Adipocyte (in vitro differentiated cells): ENCODE results near the gene TMEM106B.
A peak's percentile ranks its signal among the peaks of the same experiment; 100 is the strongest.

ENCODE experiments used
- DNase-seq: peaks from one replicate; pipeline ENCODE4 v3.0.0-alpha.2; 2015; ENCODE audit warnings: low read depth
- H3K27me3 ChIP-seq: replicated peaks from 2 replicates; pipeline ENCODE4 v1.7.0; 2013; ENCODE audit warnings: mild to moderate bottlenecking, low read length, moderate library complexity; ENCODE audit not compliant: control insufficient read depth, insufficient read depth
- H3K36me3 ChIP-seq: 2 replicates; pipeline ENCODE4 v1.7.0; 2013; ENCODE audit warnings: low read length, mild to moderate bottlenecking, moderate library complexity; ENCODE audit not compliant: control insufficient read depth, insufficient read depth, severe bottlenecking
- H3K4me1 ChIP-seq: 2 replicates; pipeline ENCODE4 v1.7.0; 2013; ENCODE audit warnings: mild to moderate bottlenecking, low read length, moderate library complexity; ENCODE audit not compliant: control insufficient read depth, insufficient read depth
- H3K4me3 ChIP-seq: 2 replicates; pipeline ENCODE4 v1.7.0; 2013; ENCODE audit warnings: mild to moderate bottlenecking, low read length, moderate library complexity
- H3K9ac ChIP-seq: 2 replicates; pipeline ENCODE4 v1.7.0; 2013; ENCODE audit warnings: mild to moderate bottlenecking, low read length, moderate library complexity
- H3K9me3 ChIP-seq: 2 replicates; pipeline ENCODE4 v1.7.0; 2013; ENCODE audit warnings: mild to moderate bottlenecking, low read length, moderate library complexity; ENCODE audit not compliant: control insufficient read depth

Gene TMEM106B

DNA sequence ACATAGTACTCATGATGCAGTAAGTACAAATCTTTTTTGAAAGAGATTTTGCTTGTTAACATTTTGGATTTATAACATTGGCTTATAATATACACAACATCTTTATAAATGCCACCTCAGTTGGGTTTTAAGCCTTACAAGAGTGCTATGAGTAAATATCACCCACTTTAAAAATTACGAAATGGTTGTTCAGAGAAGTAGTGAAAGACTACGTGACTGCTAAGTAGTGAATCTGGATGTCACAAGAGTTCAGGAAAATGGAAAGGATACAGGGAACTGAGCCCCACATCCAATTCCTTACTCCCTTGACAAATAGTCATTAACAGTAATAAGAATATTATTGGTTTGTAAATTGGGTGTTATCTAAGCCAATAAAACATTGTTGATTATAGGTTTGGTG, 20.0 kb downstream of the TMEM106B start:
- Histone ChIP-seq H3K36me3 (peaks cover 46% of the 10 kb centered on the region), H3K9me3 (no peaks in the 10 kb centered on the region), H3K9ac (no peak overlapping the region), H3K27me3 (no peaks in the 10 kb centered on the region), H3K4me3 (no peak overlapping the region), H3K4me1 (peaks cover 8% of the 10 kb centered on the region)
- DNase-seq, result no peak

DNA sequence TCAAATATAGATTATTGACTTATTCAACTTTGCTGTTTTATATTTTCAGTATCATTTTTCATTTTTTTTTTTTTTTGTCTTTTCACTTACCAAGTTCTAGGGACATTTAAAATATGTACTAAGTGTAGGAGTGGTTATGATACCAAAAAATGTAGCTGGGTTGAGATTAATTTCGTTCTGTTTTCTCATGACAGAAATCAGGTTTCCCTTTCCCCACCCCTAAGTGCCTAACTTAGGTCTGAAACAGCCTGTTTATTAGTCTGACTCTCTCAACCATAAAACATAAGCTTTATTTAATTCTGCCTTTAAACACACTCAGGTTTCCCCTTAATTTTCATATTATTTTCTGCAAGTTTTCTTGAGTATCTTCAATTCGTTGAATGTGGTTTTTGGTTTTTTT, 22.1 kb downstream of the TMEM106B start:
- Histone ChIP-seq H3K4me1 (peaks cover 8% of the 10 kb centered on the region), H3K36me3 (peaks cover 45% of the 10 kb centered on the region), H3K4me3 (no peak overlapping the region), H3K9me3 (no peaks in the 10 kb centered on the region), H3K9ac (no peak overlapping the region), H3K27me3 (no peaks in the 10 kb centered on the region)
- no peak for DNase-seq

DNA sequence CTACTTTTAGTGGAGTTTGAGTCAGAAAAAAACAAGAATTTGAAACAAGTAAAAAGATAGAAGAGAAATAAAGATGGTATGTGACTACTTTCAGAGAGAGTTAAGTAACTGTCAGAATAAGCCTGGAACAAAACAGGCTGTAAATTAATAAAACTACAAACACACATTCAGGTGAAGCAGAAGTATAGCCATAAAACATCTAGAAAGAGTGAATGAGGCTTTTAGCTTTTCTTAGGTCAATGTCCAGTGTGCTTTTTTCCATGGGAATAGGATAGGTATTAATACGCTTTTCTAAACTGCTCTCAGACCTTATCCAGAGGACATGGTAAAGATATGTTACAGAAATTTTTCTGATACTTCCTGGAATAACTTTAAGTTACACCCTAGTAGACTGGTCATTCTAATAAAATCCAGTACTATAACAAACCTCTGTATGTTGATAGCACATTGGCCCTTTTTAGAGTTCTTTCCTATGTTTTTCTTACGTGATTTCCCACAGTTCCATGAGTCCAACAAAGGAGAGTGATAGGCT, 23.3 kb downstream of the TMEM106B start:
- Histone ChIP-seq H3K4me3 (no peak overlapping the region), H3K36me3 (peaks cover 51% of the 10 kb centered on the region), H3K9ac (no peak overlapping the region), H3K9me3 (peaks cover 5% of the 10 kb centered on the region), H3K4me1 (peaks cover 2% of the 10 kb centered on the region), H3K27me3 (no peaks in the 10 kb centered on the region)
- DNase-seq, result no peak

DNA sequence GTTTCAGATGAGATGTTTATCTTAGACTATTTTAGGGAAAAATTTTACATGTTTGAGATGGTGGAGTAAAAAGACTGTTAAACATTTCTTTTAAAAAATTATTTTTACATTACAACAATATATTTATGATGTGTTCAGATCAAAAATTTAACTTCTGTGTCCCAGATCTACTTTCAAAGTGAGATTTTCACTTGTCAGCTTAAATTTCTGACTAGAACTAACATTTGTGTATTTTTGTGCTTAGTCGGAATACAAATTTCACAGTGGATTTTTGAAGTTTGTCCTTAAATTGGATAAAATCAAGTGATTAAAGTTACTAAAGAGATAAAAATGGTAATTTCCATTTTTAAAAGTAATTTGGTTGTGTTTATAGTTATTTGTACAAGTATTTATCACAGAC, 24.9 kb downstream of the TMEM106B start:
- DNase-seq, result no peak
- no peak overlapping the region for H3K9ac ChIP-seq
- no peaks in the 10 kb centered on the region for H3K4me1 ChIP-seq
- no peaks in the 10 kb centered on the region for H3K27me3 ChIP-seq
- H3K9me3 ChIP-seq, result peaks cover 5% of the 10 kb centered on the region
- H3K36me3 ChIP-seq, result peaks cover 38% of the 10 kb centered on the region
- H3K4me3 ChIP-seq, result no peak overlapping the region

DNA sequence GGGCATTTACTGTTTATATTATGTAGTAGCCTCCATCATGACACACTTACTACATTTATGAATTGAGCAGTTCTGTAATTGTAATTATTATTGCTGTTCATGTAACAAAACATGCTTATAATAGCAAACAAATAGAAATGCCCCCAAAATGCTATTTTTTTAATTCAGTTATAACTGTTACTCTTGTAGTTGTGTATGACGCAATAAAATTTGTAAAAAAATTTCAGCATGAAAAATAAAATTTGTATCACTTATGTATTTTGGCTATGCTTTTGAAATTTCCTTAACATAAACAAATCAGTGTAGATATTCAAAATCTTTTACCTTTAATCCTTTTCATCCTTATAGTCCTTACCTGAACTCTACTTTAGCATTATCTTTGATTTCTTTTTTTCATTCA, 25.9 kb downstream of the TMEM106B start:
- no peak overlapping the region for H3K4me3 ChIP-seq
- no peak for DNase-seq
- H3K9ac ChIP-seq, result no peak overlapping the region
- H3K9me3 ChIP-seq, result peaks cover 5% of the 10 kb centered on the region
- H3K36me3 ChIP-seq, result peaks cover 29% of the 10 kb centered on the region
- H3K27me3 ChIP-seq, result no peaks in the 10 kb centered on the region
- no peaks in the 10 kb centered on the region for H3K4me1 ChIP-seq

GRCh38 chr7:12239806-12240205, 28.7 kb downstream of the TMEM106B start:
- H3K4me1 ChIP-seq, result no peaks in the 10 kb centered on the region
- DNase-seq, result no peak
- no peak overlapping the region for H3K9ac ChIP-seq
- H3K27me3 ChIP-seq, result no peaks in the 10 kb centered on the region
- H3K36me3 ChIP-seq, result peaks cover 16% of the 10 kb centered on the region
- peaks cover 5% of the 10 kb centered on the region for H3K9me3 ChIP-seq
- H3K4me3 ChIP-seq, result no peak overlapping the region

GRCh38 chr7:12244129-12244528, 33.0 kb downstream of the TMEM106B start:
- H3K9ac ChIP-seq, result no peak overlapping the region
- no peak overlapping the region for H3K4me3 ChIP-seq
- H3K36me3 ChIP-seq, result no peaks in the 10 kb centered on the region
- DNase-seq, result no peak
- H3K27me3 ChIP-seq, result no peaks in the 10 kb centered on the region
- H3K4me1 ChIP-seq, result no peaks in the 10 kb centered on the region
- no peaks in the 10 kb centered on the region for H3K9me3 ChIP-seq

- DNase-seq, result no peak
- Histone ChIP-seq H3K4me3 (no peak overlapping the region), H3K4me1 (no peaks in the 10 kb centered on the region), H3K9ac (no peak overlapping the region), H3K36me3 (no peaks in the 10 kb centered on the region), H3K27me3 (no peaks in the 10 kb centered on the region), H3K9me3 (no peaks in the 10 kb centered on the region)
These were observed 33.6 kb downstream of the TMEM106B start for GRCh38 chr7:12244694-12245093.

GRCh38 chr7:12249706-12250105, 38.6 kb downstream of the TMEM106B start:
- Histone ChIP-seq H3K27me3 (no peaks in the 10 kb centered on the region), H3K9ac (no peak overlapping the region), H3K36me3 (no peaks in the 10 kb centered on the region), H3K4me3 (no peak overlapping the region), H3K4me1 (no peaks in the 10 kb centered on the region), H3K9me3 (peaks cover 6% of the 10 kb centered on the region)
- DNase-seq, result no peak

GRCh38 chr7:12250232-12250631, 39.1 kb downstream of the TMEM106B start:
- Histone ChIP-seq H3K27me3 (no peaks in the 10 kb centered on the region), H3K36me3 (no peaks in the 10 kb centered on the region), H3K9ac (no peak overlapping the region), H3K4me3 (no peak overlapping the region), H3K9me3 (peaks cover 6% of the 10 kb centered on the region), H3K4me1 (no peaks in the 10 kb centered on the region)
- DNase-seq, result no peak

DNA sequence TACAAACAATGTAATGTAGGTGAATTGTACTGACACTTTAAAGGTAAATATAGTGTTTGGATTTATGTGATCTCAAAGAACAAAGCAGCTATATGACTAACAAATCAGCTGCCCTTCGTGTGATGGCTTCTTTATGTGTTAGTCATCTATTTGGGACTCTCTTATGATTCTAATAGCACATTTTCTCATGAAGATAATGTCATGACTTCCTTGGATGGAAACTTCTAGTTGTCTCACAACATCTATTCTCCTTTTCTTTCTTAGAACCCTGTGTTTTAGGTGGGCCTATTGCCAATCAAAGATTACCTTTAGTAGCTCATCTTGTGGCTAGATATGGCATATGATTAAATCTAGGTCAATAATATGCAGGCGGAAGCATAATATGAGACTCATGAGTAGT, 45.0 kb downstream of the TMEM106B start:
- no peak for DNase-seq
- Histone ChIP-seq H3K27me3 (no peaks in the 10 kb centered on the region), H3K4me1 (peaks cover 5% of the 10 kb centered on the region), H3K4me3 (no peak overlapping the region), H3K36me3 (no peaks in the 10 kb centered on the region), H3K9ac (no peak overlapping the region), H3K9me3 (peaks cover 6% of the 10 kb centered on the region)

- H3K27me3 ChIP-seq, result no peaks in the 10 kb centered on the region
- no peaks in the 10 kb centered on the region for H3K9me3 ChIP-seq
- peak overlapping the region; percentile 61 for H3K4me3 ChIP-seq
- H3K4me1 ChIP-seq, result peaks cover 5% of the 10 kb centered on the region
- no peaks in the 10 kb centered on the region for H3K36me3 ChIP-seq
- H3K9ac ChIP-seq, result no peak overlapping the region
- peak; percentile 36 for DNase-seq
These were observed 46.5 kb downstream of the TMEM106B start for GRCh38 chr7:12257582-12257981.
